ENCODE data around the gene INPP5A.
"Not testable (repeated sequence)": the region's sequence is repeated elsewhere in the genome, so short reads cannot be mapped to it uniquely, and the experiment has no call there.

INPP5A gene

DNA sequence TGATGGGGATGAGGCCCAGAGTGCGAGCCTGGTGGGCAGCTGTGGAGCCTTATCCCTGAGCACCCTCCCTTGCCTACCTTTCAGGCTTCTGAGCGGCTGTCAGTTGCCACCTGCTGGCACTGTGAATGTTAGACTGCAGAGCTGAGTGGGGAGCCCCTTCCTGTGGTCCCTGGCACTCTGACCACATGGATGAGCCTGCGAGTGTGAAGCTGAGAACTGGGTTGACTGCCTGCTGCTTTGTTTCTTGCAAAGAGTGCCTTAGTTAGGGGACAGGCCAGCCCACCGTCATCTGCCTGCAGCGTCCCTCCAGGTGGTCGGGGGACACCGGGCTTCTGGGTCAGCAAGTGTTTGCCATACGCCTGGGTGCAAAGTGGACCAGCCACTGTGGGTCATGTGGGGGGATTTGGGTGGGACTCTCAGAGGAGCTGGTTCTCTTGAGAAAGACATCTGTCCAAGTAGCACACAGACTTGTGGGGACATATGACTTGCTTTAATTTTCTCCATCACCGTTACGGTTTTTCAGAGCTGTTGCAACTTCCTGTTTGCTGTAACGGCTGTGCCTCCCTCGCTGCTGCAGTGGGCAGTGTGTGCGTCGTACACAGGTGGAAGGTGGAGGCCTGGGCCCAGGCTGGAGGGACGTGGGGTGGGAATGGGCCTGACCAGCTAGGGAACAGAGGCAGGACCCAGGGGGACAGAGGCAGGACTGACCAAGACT is 13.7 kb downstream of the INPP5A start:
- Histone ChIP-seq H3K27me3 (ENCODE audit: control insufficient read depth, low read length) (no peaks in the 10 kb centered on the region), H3K4me2 (ENCODE audit: low read length) (peak overlapping the region; percentile 70), H3K36me3 (ENCODE audit: control insufficient read depth, low read length) (no peaks in the 10 kb centered on the region), H3F3A (ENCODE audit: control insufficient read depth, insufficient read depth) (no peaks in the 10 kb centered on the region), H3K4me1 (ENCODE audit: control insufficient read depth, low read length) (peaks cover 61% of the 10 kb centered on the region), H4K20me1 (ENCODE audit: control insufficient read depth, insufficient read depth, low read depth, low read length) (no peaks in the 10 kb centered on the region), H3K27ac (ENCODE audit: low read depth, low read length) (peak overlapping the region; percentile 88), H3K79me2 (ENCODE audit: control insufficient read depth, low read length) (peaks cover 52% of the 10 kb centered on the region), H3K9me2 (replicated peaks; ENCODE audit: control insufficient read depth, low read length) (no peaks in the 10 kb centered on the region), H3K9me3 (ENCODE audit: control insufficient read depth, insufficient read depth, low read length) (no peaks in the 10 kb centered on the region), H3K4me3 (ENCODE audit: low read length) (peak overlapping the region; percentile 58)
- TF ChIP-seq, protein P1, sequence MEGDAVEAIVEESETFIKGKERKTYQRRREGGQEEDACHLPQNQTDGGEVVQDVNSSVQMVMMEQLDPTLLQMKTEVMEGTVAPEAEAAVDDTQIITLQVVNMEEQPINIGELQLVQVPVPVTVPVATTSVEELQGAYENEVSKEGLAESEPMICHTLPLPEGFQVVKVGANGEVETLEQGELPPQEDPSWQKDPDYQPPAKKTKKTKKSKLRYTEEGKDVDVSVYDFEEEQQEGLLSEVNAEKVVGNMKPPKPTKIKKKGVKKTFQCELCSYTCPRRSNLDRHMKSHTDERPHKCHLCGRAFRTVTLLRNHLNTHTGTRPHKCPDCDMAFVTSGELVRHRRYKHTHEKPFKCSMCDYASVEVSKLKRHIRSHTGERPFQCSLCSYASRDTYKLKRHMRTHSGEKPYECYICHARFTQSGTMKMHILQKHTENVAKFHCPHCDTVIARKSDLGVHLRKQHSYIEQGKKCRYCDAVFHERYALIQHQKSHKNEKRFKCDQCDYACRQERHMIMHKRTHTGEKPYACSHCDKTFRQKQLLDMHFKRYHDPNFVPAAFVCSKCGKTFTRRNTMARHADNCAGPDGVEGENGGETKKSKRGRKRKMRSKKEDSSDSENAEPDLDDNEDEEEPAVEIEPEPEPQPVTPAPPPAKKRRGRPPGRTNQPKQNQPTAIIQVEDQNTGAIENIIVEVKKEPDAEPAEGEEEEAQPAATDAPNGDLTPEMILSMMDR (IDR thresholded peaks at IDR 0.05; ENCODE audit: low read depth, low read length, poor library complexity, severe bottlenecking) = peak; percentile 25
- TF ChIP-seq EZH2phosphoT487 (IDR thresholded peaks at IDR 0.05; ENCODE audit: borderline replicate concordance, low read length) = no peak

DNA sequence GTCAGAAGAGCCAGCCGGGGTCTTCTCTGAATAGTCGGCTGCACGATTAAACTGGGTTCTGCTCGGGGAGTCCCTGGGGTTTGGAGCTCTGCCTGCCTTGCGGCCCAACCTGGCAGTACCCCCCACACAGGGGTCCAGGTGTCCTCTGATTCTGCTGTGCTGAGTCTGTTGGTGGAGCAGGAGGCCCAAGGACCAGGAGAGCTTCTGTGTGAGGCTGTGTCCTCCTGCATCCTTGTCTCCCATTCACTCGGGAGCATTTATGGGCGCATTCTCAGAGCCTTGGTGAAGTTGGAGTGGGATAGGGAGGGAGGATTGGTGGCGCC is 14.2 kb downstream of the INPP5A start:
- Histone ChIP-seq H3K27ac (ENCODE audit: low read depth, low read length) (peak overlapping the region; percentile 88), H3K4me3 (ENCODE audit: low read length) (peak overlapping the region; percentile 58), H3K9me3 (ENCODE audit: control insufficient read depth, insufficient read depth, low read length) (no peaks in the 10 kb centered on the region), H3K9me2 (replicated peaks; ENCODE audit: control insufficient read depth, low read length) (no peaks in the 10 kb centered on the region), H3K27me3 (ENCODE audit: control insufficient read depth, low read length) (no peaks in the 10 kb centered on the region), H3K4me1 (ENCODE audit: control insufficient read depth, low read length) (peaks cover 62% of the 10 kb centered on the region), H4K20me1 (ENCODE audit: control insufficient read depth, insufficient read depth, low read depth, low read length) (no peaks in the 10 kb centered on the region), H3F3A (ENCODE audit: control insufficient read depth, insufficient read depth) (0 out of 2 replicates have a peak, but pooled peaks cover under 1% of the 10 kb centered on the region), H3K36me3 (ENCODE audit: control insufficient read depth, low read length) (no peaks in the 10 kb centered on the region), H3K4me2 (ENCODE audit: low read length) (peak overlapping the region; percentile 70), H3K79me2 (ENCODE audit: control insufficient read depth, low read length) (peaks cover 54% of the 10 kb centered on the region)
- TF ChIP-seq EZH2phosphoT487 (IDR thresholded peaks at IDR 0.05; ENCODE audit: borderline replicate concordance, low read length) = no peak
- TF ChIP-seq, protein P1 (IDR thresholded peaks at IDR 0.05; ENCODE audit: low read depth, low read length, poor library complexity, severe bottlenecking) = no peak

DNA sequence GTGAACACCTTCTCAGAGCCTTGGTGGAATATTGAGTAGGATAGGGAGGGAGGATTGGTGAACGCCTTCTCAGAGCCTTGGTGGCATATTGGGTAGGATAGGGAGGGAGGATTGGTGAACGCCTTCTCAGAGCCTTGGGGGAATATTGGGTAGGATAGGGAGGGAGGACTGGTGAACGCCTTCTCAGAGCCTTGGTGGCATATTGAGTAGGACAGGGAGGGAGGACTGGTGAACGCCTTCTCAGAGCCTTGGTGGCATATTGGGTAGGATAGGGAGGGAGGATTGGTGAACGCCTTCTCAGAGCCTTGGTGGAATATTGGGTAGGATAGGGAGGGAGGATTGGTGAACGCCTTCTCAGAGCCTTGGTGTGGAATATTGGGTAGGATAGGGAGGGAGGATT is 15.0 kb downstream of the INPP5A start:
- peaks cover 57% of the 10 kb centered on the region for H3K79me2 ChIP-seq (ENCODE audit: control insufficient read depth, low read length)
- not testable (repeated sequence) for H3K27ac ChIP-seq (ENCODE audit: low read depth, low read length); H3K4me3 ChIP-seq (ENCODE audit: low read length); H3K4me2 ChIP-seq (ENCODE audit: low read length); H3F3A ChIP-seq (ENCODE audit: control insufficient read depth, insufficient read depth); H4K20me1 ChIP-seq (ENCODE audit: control insufficient read depth, insufficient read depth, low read depth, low read length); H3K9me3 ChIP-seq (ENCODE audit: control insufficient read depth, insufficient read depth, low read length); H3K27me3 ChIP-seq (ENCODE audit: control insufficient read depth, low read length); H3K36me3 ChIP-seq (ENCODE audit: control insufficient read depth, low read length); H3K9me2 ChIP-seq (replicated peaks; ENCODE audit: control insufficient read depth, low read length)
- peaks cover 62% of the 10 kb centered on the region for H3K4me1 ChIP-seq (ENCODE audit: control insufficient read depth, low read length)

DNA sequence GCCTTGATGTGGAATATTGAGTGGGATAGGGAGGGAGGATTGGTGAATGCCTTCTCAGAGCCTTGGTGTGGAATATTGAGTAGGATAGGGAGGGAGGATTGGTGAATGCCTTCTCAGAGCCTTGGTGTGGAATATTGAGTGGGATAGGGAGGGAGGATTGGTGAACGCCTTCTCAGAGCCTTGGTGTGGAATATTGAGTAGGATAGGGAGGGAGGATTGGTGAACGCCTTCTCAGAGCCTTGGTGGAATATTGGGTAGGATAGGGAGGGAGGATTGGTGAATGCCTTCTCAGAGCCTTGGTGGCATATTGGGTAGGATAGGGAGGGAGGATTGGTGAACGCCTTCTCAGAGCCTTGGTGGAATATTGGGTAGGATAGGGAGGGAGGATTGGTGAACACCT is 16.0 kb downstream of the INPP5A start:
- peaks cover 66% of the 10 kb centered on the region for H3K79me2 ChIP-seq (ENCODE audit: control insufficient read depth, low read length)
- not testable (repeated sequence) for H3K9me2 ChIP-seq (replicated peaks; ENCODE audit: control insufficient read depth, low read length); H3K4me2 ChIP-seq (ENCODE audit: low read length); H3K4me3 ChIP-seq (ENCODE audit: low read length); H4K20me1 ChIP-seq (ENCODE audit: control insufficient read depth, insufficient read depth, low read depth, low read length); H3K27ac ChIP-seq (ENCODE audit: low read depth, low read length); H3K9me3 ChIP-seq (ENCODE audit: control insufficient read depth, insufficient read depth, low read length); H3K27me3 ChIP-seq (ENCODE audit: control insufficient read depth, low read length); H3K36me3 ChIP-seq (ENCODE audit: control insufficient read depth, low read length); H3F3A ChIP-seq (ENCODE audit: control insufficient read depth, insufficient read depth)
- H3K4me1 ChIP-seq (ENCODE audit: control insufficient read depth, low read length) = peaks cover 62% of the 10 kb centered on the region

Measured in DOHH2 (cell line).